Mesodermal cell (in vitro differentiated cells): ENCODE measurements around the gene HSD3B1.
"Not testable (repeated sequence)": the region's sequence is repeated elsewhere in the genome, so short reads cannot be mapped to it uniquely, and the experiment has no call there.

Experiments used
- H3K27ac ChIP-seq: 2 replicates; pipeline ENCODE4 v1.7.0; 2013; ENCODE audit warnings: mild to moderate bottlenecking, low read depth, low read length, moderate library complexity; ENCODE audit not compliant: severe bottlenecking
- H3K36me3 ChIP-seq: 2 replicates; pipeline ENCODE4 v1.7.1; 2013; ENCODE audit warnings: mild to moderate bottlenecking, low read length, moderate library complexity; ENCODE audit not compliant: control insufficient read depth, insufficient read depth
- H3K4me1 ChIP-seq: one replicate; pipeline ENCODE4 v1.7.1; 2013; ENCODE audit warnings: mild to moderate bottlenecking, low read length; ENCODE audit not compliant: insufficient read depth, control insufficient read depth, poor library complexity, severe bottlenecking
- H3K4me3 ChIP-seq: 2 replicates; pipeline ENCODE4 v1.7.0; 2013; ENCODE audit warnings: low read length, control low read depth, mild to moderate bottlenecking; ENCODE audit not compliant: insufficient read depth, poor library complexity, severe bottlenecking; ENCODE audit errors: extremely low read depth
- H3K9me3 ChIP-seq: 2 replicates; pipeline ENCODE4 v1.7.1; 2013; ENCODE audit warnings: mild to moderate bottlenecking, low read length, moderate library complexity; ENCODE audit not compliant: control insufficient read depth
- WGBS, 2 experiments: methylation state at CpG; one replicate each; pipeline ENCODE4 v1.1.5; 2013; ENCODE audit warnings: missing lambda C conversion rate in 2 of 2; ENCODE audit not compliant: insufficient coverage in 2 of 2; 5-methylcytosine and 5-hydroxymethylcytosine counted together

Gene HSD3B1

GRCh38 chr1:119489201-119489600, 17.8 kb upstream of the HSD3B1 start:
- Histone ChIP-seq H3K9me3 (no peaks in the 10 kb centered on the region), H3K4me1 (peaks cover 10% of the 10 kb centered on the region), H3K36me3 (no peaks in the 10 kb centered on the region), H3K27ac (peak overlapping the region; percentile 63), H3K4me3 (no peak overlapping the region)
- 54 to 84% methylated on average over 2 of the region's 2 CpGs for whole genome bisulfite sequencing, 2 experiments

- H3K4me1 ChIP-seq, result peaks cover 4% of the 10 kb centered on the region
- no peak overlapping the region for H3K4me3 ChIP-seq
- H3K9me3 ChIP-seq, result peaks cover 1% of the 10 kb centered on the region
- H3K27ac ChIP-seq, result no peak overlapping the region
- no peaks in the 10 kb centered on the region for H3K36me3 ChIP-seq
These were observed 16.1 kb upstream of the HSD3B1 start for GRCh38 chr1:119490925-119491324.

GRCh38 chr1:119492763-119493162, 14.2 kb upstream of the HSD3B1 start:
- Histone ChIP-seq H3K9me3 (peaks cover 4% of the 10 kb centered on the region), H3K27ac (no peak overlapping the region), H3K4me3 (no peak overlapping the region), H3K4me1 (peaks cover 4% of the 10 kb centered on the region), H3K36me3 (no peaks in the 10 kb centered on the region)
- 71 to 91% methylated on average over 1 to 2 of the region's 2 CpGs for WGBS, 2 experiments

- no peak overlapping the region for H3K4me3 ChIP-seq
- no peaks in the 10 kb centered on the region for H3K9me3 ChIP-seq
- no peak overlapping the region for H3K27ac ChIP-seq
- 76 to 86% methylated on average over 2 to 4 of the region's 4 CpGs for WGBS, 2 experiments
- H3K4me1 ChIP-seq, result no peaks in the 10 kb centered on the region
- no peaks in the 10 kb centered on the region for H3K36me3 ChIP-seq
These were observed 2.2 kb upstream of the HSD3B1 start for GRCh38 chr1:119504831-119505230.

DNA sequence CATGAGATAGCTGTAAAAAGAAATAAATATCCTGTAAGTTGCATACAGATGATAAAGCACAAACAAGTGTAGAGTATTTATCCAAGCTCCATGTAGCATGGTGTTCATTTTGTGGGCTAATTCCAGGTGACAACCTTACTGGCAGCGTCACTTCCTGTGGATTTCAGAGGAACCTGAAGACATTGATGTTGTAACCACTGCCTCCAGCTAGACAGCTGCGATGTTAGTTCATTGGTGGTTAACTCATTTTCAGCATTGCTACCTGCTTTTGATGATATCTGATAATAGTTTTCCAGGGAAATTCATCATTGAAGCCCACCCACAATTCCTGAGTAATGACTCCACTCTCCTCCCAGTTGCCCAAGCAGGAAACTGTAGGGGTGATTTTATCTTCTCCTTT, 3.0 kb downstream of the HSD3B1 start:
- no peak overlapping the region for H3K4me3 ChIP-seq
- H3K27ac ChIP-seq, result no peak overlapping the region
- no peaks in the 10 kb centered on the region for H3K36me3 ChIP-seq
- no peaks in the 10 kb centered on the region for H3K9me3 ChIP-seq
- H3K4me1 ChIP-seq, result no peaks in the 10 kb centered on the region
- WGBS, 2 experiments, result 93 to 100% methylated on average over 1 of the region's 2 CpGs

- Histone ChIP-seq H3K4me3 (no peak overlapping the region), H3K4me1 (no peaks in the 10 kb centered on the region), H3K9me3 (no peaks in the 10 kb centered on the region), H3K27ac (no peak overlapping the region), H3K36me3 (no peaks in the 10 kb centered on the region)
- 92 to 94% methylated on average over 4 to 5 of the region's 5 CpGs for WGBS, 2 experiments
These were observed 8.2 kb downstream of the HSD3B1 start for GRCh38 chr1:119515221-119515620.

DNA sequence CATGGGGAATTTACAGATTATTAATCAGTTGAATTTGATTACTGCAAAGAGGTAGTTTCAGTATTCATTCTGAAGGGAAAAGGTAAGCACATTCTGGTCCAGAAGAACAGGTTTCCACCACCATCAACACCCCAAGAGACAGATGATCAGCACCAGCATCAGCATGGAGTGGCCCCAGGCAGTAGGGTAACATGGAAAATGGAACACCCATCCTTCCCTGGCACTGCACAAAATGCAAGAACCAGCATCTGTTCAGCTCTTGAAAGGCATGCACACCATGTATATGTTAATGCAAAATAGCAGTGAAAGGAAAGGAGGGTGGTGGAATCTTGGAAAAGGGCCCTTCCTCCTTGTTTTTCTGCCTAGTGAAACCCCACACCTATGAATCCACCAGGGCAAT, 9.2 kb downstream of the HSD3B1 start:
- Histone ChIP-seq H3K27ac (no peak overlapping the region), H3K36me3 (no peaks in the 10 kb centered on the region), H3K9me3 (no peaks in the 10 kb centered on the region)

DNA sequence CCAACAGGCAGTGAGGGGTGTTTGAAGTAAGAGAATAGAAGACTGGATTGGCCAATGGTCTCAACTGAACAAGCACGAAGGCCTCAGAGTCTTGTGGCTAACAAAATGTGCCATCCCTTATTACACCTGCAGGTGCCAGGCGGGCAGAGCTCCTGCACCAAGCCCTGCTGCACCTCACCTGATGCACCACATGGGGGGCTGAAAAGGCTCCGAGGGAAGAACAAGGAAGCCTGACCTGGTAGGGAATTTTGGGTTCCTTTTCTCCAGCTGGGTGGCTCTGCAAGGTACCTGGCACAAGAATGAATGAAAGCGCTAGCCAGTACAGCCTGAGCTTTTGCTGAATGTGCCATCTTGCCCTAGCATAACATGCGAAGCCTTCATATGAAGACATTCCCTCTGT, 9.7 kb downstream of the HSD3B1 start:
- Histone ChIP-seq H3K4me3 (no peak overlapping the region), H3K36me3 (no peaks in the 10 kb centered on the region), H3K9me3 (no peaks in the 10 kb centered on the region), H3K4me1 (no peaks in the 10 kb centered on the region), H3K27ac (no peak overlapping the region)
- WGBS, 2 experiments, result 85 to 88% methylated on average over 4 to 5 of the region's 5 CpGs

More for the DNA sequence above, 9.2 kb downstream of the HSD3B1 start:
- Histone ChIP-seq H3K4me1 (no peaks in the 10 kb centered on the region), H3K4me3 (no peak overlapping the region)

GRCh38 chr1:119517667-119518066, 10.7 kb downstream of the HSD3B1 start:
- H3K27ac ChIP-seq, result peak overlapping the region; percentile 57
- not testable (repeated sequence) for H3K4me3 ChIP-seq, H3K9me3 ChIP-seq, H3K4me1 ChIP-seq, H3K36me3 ChIP-seq

DNA sequence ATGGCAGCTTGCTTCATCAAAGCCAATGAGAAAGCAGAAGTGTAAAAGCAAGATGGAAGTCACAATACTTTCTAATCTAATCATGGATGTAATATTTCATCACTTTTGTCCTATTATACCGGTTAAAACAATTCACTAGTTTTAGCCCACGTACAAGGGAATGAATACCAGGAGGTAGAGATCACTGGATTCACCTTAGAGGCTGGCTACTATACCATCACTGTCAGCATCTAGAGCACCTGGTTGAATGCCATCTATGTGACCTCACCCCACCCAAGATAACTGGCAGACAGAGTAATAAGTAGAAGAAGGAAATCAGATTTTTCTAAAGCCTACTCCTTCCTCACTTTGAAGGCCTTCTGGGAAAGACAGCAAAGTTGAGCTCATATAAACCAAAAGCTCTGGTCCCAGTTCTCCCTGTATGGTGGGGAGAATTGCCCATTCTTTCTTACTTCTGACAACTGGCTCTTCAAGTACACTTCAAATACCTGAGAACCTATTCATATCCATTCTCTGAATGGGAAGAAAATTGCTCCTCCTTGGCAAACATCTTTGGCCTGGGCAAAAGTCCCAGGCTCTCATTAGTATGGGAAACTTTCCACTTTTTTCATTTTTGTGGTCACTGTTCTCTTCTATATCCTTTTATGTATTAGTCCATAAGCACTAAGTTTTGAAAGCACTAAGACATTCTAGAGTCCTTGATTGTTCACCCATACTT, 24.8 kb downstream of the HSD3B1 start:
- 92% methylated on average over 2 of the region's 2 CpGs; no CpG with 5 or more reads in 1 of the 2 experiments for WGBS, 2 experiments
- H3K4me3 ChIP-seq, result no peak overlapping the region
- H3K36me3 ChIP-seq, result no peaks in the 10 kb centered on the region
- H3K9me3 ChIP-seq, result no peaks in the 10 kb centered on the region
- H3K4me1 ChIP-seq, result no peaks in the 10 kb centered on the region
- no peak overlapping the region for H3K27ac ChIP-seq

DNA sequence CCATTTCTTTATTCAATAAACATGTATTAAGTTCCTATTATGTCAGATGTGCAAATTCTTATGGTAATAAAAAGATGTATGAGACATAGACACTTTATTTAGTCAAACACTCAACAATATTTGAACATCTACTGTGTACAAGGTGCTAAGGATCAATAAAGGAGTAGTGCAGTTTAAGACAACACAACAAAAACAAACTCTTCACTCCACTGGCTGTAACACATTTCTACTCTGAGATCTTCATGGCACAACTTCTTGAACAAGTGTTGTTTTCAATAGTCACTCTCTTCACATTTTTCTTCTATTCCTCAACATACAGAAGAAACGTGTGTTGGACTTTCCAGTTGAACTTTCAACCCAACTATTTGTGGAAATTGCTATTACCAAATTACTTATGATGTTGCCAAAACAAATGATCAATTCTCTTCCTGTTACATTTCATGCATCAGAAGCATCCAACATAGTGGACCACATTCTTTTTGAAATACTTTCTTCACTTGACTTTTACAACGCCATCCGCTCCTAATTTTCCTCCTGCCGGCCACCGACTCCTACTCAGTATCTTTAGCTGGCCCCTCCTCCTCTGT, 25.4 kb downstream of the HSD3B1 start:
- no peaks in the 10 kb centered on the region for H3K36me3 ChIP-seq
- H3K9me3 ChIP-seq, result no peaks in the 10 kb centered on the region
- no peaks in the 10 kb centered on the region for H3K4me1 ChIP-seq
- WGBS, 2 experiments, result 76 to 84% methylated on average over 4 to 5 of the region's 5 CpGs
- H3K4me3 ChIP-seq, result no peak overlapping the region
- no peak overlapping the region for H3K27ac ChIP-seq
